ENCODE measurements around the gene HOXB9.
A peak's percentile ranks its signal among the peaks of the same experiment; 100 is the strongest.

HOXB9 gene

DNA sequence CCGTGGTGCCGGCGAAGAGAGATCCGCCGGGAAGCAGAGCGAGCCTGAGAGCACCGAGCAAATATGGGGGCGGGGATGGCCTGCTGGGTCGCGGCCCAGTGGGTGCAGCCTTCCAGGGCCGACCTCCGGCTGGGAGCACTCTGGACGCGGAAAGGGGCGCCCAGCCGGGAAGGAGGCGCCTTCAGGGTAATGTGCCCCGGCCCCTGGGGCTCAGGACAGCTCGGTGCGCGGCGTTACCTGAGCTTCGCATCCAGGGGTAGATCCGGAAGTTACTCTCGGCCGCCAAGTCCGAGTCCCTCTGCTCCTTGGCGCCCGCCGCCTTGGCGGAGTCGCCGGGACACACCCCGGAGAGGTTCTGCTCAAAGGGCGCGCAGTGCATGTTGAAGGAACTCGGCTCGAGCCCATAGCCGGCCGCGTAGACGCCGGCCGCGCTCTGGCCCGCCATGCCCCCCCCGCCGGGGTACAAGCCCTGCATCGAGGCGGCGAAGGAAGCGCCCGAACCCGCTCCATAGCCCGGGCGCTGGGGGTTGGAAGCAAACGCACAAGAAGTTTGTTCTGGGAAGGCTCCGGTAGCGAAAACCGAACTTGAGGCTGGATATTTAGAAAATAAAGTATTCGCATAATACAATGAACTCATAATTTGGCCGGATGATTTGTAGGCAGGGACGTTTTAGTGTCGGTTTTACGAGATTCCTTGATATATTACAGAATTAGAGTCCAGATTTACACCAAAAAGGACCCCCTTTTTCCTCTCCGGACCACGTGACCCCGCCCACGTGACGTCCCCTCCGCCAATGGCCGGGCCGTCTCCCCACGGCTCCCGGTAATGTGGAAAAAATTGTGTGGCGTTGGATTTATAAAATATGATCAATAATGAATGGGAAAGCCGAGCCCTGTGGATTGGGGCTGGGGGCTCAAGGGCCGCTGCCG lies 15.6 kb downstream of the HOXB9 start, which contains the start of gene HOXB7:
HOXB7 (minus strand) TSS at position 736 of the 930 bp plus-strand sequence; CDS start at position 637, 99 bp downstream.
- DNase-seq: peak; percentile 35

GRCh38 chr17:48609759-48610281 lies 16.3 kb downstream of the HOXB9 start:
- no peak for DNase-seq

- no peak for DNase-seq
Measured at GRCh38 chr17:48609033-48609432, 17.1 kb downstream of the HOXB9 start.

DNA sequence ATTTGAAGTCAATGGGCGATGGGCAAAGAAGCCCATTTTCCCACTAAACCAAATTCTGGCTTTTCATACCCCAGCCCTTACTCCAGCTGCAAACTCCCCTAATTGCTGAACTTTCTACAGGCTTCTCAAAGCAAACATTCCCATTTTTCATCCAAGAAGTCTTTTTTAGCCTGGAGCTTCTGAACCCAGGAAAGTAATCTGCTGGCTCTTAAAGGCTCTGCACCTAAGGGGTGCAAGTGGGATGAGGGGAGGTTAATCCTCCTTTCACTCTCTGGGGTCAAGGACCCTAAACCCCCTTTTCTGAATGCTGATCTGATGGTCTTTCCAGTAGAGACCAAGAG lies 17.7 kb downstream of the HOXB9 start:
- no peak for DNase-seq

GRCh38 chr17:48606892-48607614 lies 19.1 kb downstream of the HOXB9 start:
- no peak for DNase-seq

GRCh38 chr17:48605991-48606891 lies 19.9 kb downstream of the HOXB9 start:
- no peak for DNase-seq

DNA sequence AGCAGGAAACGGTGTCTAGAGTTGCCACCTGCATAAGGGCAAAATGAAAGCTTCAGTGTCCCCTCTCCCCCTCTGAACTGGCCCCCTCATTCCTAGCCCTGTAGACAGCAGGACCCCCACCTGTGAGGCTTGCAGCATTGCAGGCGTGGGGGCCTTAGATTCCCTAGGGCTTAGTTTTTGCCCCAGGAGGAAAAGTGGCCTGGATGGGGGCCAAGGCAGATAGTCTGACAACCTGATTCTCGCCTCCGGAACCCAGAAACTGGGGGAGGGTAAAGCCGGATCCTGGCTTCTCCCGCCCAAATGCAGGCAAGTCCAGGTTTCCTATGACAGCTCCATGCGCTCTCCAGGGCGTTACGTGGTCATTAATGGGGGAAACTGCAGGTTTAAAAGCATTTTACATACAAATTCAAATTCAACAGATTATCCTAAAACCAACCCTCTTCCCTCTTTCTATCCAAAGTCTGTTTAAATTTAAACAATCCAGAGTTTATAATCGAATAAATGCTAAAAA lies 20.7 kb downstream of the HOXB9 start:
- DNase-seq: no peak

DNA sequence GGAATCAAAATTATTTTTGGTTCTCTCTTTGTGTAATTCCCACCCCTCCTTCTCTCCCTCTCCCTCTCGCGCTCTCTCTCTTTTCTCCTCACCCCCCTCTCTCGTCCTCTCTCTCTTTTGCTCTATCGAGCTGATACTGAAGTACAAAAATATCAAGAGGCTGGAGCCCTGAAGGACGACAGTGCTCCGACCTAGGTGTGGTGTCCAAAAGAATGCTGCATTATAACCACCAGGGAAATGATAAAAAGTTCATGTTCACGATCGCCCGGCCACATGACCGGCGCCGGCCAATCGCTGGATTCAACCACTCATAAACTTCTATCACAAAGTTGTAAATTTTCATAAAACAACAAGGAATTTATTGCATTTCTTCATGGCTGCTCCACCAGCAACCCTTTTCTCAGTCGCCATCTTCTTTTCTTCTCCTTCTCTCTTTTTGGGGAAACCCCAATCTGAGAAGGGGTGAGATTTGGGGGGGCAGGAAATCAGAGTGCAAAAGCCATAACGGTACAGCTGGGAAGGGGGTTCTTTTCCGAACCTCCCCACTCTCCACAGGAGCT lies 21.3 kb downstream of the HOXB9 start, which contains the start of gene HOXB6:
HOXB6 (minus strand) TSS at position 217 of the 560 bp plus-strand sequence. CDS start 6,836 bp downstream, outside the sequence.
- no peak for DNase-seq

DNA sequence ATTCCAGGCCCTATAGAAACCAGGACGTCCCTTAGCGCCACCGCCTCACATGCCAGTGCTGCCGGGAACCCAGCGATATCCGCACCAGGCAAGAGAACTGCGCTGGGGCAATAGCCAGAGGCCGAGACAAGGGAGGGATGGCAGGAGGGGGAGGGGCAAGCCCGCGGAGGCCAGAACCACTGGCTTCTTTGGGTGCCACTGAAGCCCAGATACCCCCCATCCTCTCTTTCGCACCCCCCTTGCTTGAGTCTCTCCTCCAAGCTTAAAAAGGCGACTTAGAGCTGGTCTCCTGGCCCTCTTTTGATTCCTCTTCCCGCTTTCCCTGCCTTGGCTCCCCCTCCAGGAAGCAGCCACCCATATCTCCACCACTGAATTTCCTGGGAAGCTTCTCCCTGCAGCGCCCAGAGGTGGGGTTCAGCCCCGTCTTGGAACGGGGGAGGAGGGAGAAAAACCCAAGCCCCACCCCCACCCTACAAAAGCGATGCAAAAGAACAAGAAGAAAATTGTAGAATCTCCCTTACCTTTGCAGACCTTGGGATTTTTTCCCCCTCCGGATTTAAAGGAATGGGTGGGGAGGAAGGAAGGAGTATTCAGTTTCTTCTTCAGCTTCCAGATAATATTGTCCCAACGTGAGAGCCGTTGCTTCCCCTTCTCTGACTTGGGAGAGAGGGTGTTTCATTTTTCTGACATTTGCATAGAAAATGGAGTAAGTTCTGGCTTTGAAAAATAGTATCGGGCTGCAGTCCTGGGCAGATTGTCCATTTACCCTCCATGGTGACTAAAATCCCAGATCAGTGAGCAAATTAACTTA lies 22.0 kb downstream of the HOXB9 start:
- DNase-seq: no peak

- no peak for DNase-seq
Measured at GRCh38 chr17:48601539-48602425, 24.4 kb downstream of the HOXB9 start.

DNA sequence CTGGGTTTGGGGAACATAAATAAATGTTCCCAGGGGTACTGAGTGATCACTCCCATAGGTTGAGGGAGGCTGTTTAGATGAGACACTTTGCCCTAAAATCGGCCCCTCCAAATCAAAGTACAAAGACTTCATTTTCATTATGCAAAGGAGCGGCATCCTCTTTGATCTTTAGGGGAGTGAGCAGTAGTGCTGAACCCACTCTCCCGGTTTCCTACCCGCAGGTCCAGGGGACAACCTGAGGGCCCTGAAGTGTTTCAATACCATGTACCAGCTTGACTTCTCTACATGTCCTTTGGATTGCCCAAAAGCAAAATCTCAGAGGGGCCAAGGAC lies 25.0 kb downstream of the HOXB9 start:
- DNase-seq: no peak

GRCh38 chr17:48600244-48601098 lies 25.7 kb downstream of the HOXB9 start:
- no peak for DNase-seq

- no peak for DNase-seq
Measured at GRCh38 chr17:48599354-48599753, 26.8 kb downstream of the HOXB9 start.

DNA sequence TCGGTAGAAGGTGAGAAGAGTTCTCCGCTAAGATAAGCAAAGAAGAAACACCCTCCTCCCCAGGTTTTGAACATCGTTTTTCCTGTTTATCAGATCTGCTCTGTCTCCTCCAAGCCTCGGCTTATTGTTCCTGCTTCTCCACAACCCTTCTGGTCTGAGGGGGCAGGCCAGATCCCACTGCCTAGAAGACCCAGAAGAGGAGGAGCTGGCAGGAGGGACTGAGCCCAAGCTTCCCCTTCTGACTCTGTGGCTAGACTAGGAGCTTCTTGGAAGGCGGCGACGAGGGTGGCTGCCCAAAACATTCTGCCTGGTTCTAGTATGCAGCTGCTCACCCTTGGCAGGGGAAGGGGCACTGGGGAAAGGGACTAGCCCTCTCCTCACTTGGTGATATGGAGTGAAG lies 27.4 kb downstream of the HOXB9 start:
- no peak for DNase-seq

- DNase-seq: no peak
Measured at GRCh38 chr17:48597778-48598631, 28.2 kb downstream of the HOXB9 start.

- DNase-seq: no peak
Measured at GRCh38 chr17:48597528-48597777, 28.7 kb downstream of the HOXB9 start.

DNA sequence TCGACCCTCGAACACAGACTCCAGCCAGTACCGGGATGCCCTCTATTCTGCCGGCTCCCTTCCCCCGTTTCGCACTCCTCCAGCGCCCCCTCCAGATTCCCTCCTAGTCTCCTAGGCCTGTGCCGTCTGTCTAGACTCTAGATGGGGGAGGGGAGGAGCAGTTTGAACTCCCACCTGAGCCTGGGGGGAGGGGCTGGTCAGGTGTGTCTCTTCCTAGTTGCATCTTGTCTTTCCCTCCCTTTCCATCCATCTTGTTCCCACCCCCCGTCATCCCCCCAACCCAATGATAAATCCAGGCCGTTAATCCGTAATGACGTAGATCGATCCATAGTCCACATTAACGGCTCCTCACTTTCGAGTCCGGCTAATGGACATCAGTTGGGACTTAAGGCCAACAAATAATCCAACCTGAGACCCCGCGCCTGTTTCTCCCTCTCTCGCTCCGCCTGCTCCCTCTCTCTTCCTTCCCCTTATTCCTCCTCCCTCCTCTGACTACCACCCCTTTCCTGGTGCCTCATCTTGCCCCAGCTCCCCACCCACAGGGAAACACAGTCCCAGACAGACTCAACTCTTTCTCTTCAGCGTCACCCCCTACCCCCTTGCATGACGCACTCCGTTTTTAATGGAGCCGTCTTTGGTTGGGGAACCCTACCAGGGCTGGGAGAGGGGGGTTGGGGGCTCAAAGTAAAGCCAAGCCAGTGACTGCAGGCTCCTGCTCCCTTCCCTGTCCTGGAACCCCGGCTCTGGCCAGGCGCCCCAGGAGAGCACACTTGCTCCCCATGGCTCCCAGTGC lies 29.2 kb downstream of the HOXB9 start:
- DNase-seq: no peak

Measured in NCI-H1694 (cell line).